HepG2 (cell line): ENCODE measurements around the gene CACNG5. TPM values are rescaled to one million over a fixed set of nuclear protein-coding genes. Genes with fewer than 3 reads are reported as not detected.

ENCODE experiments used
- ATAC-seq: fragments of 200-7000 bp; cut with Tn5 transposase; 3 replicates; pipeline ENCODE4 v1.9.1; 2020; ENCODE audit warnings: mild to moderate bottlenecking, moderate library complexity
- BruUV-seq: library from RNA; stranded (reverse); fragments of 400-500 nt; replicated peaks from 2 replicates; lab custom pipeline; 2021; lab: Mats Ljungman, UMichigan
- CTCF ChIA-PET: fragments of 300-600 bp; formaldehyde crosslinking; extraction: SDS; loops from one replicate; lab custom pipeline; 2021; ENCODE audit warnings: low total read pairs, inconsistent platforms, low intra/inter-chr PET ratio; lab: Yijun Ruan, JAX
- POLR2A ChIA-PET: fragments of 350-600 bp; sonication (Branson Sonifier 250); formaldehyde crosslinking; loops from one replicate; lab custom pipeline; 2020; ENCODE audit warnings: antibody characterized with exemption, inconsistent platforms; lab: Yijun Ruan, JAX
- DNase-seq: peaks from one replicate; pipeline ENCODE4 v3.0.0-alpha.2; 2015; ENCODE audit warnings: low spot score
- FAIRE-seq: peaks from 3 replicates; lab custom pipeline; 2011; peaks lifted over from hg19 to GRCh38; lab: Jason Lieb, UNC
- H2AFZ ChIP-seq: one replicate; pipeline ENCODE4 v1.6.1; 2011; ENCODE audit warnings: low read length, inconsistent platforms
- H3K27ac ChIP-seq: fragments of 300-600 bp; 3 replicates; pipeline ENCODE4 v1.8.0; 2011; ENCODE audit warnings: mixed run types, mild to moderate bottlenecking, mixed read lengths, low read length, inconsistent platforms; ENCODE audit not compliant: insufficient read depth; ENCODE audit errors: extremely low read length
- H3K27me3 ChIP-seq, 2 experiments: fragments of 200-600 bp in 1 of 2; 2 replicates in 1 of 2; 3 replicates in 1 of 2; pipeline versions ENCODE4 v1.6.0 to v1.8.0; 2011; ENCODE audit warnings: low read length in 2 of 2, mild to moderate bottlenecking in 2 of 2, moderate library complexity in 2 of 2, inconsistent platforms in 1 of 2; ENCODE audit not compliant: insufficient read depth in 2 of 2, control insufficient read depth in 1 of 2
- H3K36me3 ChIP-seq, 2 experiments: fragments of 200-600 bp in 1 of 2; replicated peaks in 1 of 2; 2 replicates in 1 of 2; 3 replicates in 1 of 2; pipeline versions ENCODE4 v1.5.1 to v1.8.0; 2011; ENCODE audit warnings: low read length in 2 of 2, inconsistent platforms in 1 of 2; ENCODE audit not compliant: insufficient read depth in 2 of 2, control insufficient read depth in 1 of 2
- H3K4me1 ChIP-seq: 2 replicates; pipeline ENCODE4 v1.5.1; 2012; ENCODE audit warnings: low read length, inconsistent platforms; ENCODE audit not compliant: insufficient read depth
- H3K4me2 ChIP-seq: 2 replicates; pipeline ENCODE4 v1.6.0; 2011; ENCODE audit warnings: low read depth, low read length, inconsistent platforms
- H3K4me3 ChIP-seq, 3 experiments: fragments of 200-600 bp in 1 of 3; sonication (generic), shearing (Covaris generic) in 1 of 3; replicated peaks in 1 of 3; 2 replicates each; pipeline ENCODE4 v1.5.1; 2011 to 2016; ENCODE audit warnings: low read length in 3 of 3, inconsistent platforms in 2 of 3, low read depth in 2 of 3, mild to moderate bottlenecking in 2 of 3, control low read depth in 1 of 3, mixed read lengths in 1 of 3; ENCODE audit not compliant: insufficient read depth in 1 of 3
- H3K79me2 ChIP-seq: one replicate; pipeline ENCODE4 v1.6.1; 2011; ENCODE audit warnings: low read length, inconsistent platforms; ENCODE audit not compliant: insufficient read depth
- H3K9ac ChIP-seq: 2 replicates; pipeline ENCODE4 v1.6.0; 2011; ENCODE audit warnings: mild to moderate bottlenecking, low read depth, low read length, inconsistent platforms; ENCODE audit not compliant: insufficient read depth
- H3K9me3 ChIP-seq: 2 replicates; pipeline ENCODE4 v1.5.1; 2012; ENCODE audit warnings: mild to moderate bottlenecking, low read length
- H4K20me1 ChIP-seq: 2 replicates; pipeline ENCODE4 v1.6.0; 2011; ENCODE audit warnings: inconsistent platforms, mild to moderate bottlenecking, low read length, moderate library complexity; ENCODE audit not compliant: insufficient read depth
- CEBPB ChIP-seq: IDR thresholded peaks from 2 replicates; pipeline ENCODE4 v1.6.1; 2011; ENCODE audit warnings: low read depth, low read length, improper control_type of control experiment, borderline replicate concordance
- CEBPG ChIP-seq: IDR thresholded peaks from 2 replicates; pipeline ENCODE4 v1.6.1; 2016
- ELF4 ChIP-seq: sonication (generic); formaldehyde crosslinking; IDR thresholded peaks from 2 replicates; pipeline ENCODE4 v1.5.0; 2020; ENCODE audit warnings: missing genetic modification reagents, mild to moderate bottlenecking, moderate library complexity, borderline replicate concordance
- IRX3 ChIP-seq: sonication (generic); formaldehyde crosslinking; IDR thresholded peaks from 2 replicates; pipeline ENCODE4 v1.8.1; 2023; ENCODE audit warnings: mild to moderate bottlenecking, low read depth, missing genetic modification reagents, borderline replicate concordance
- MIER3 ChIP-seq: IDR thresholded peaks from 2 replicates; pipeline ENCODE4 v1.6.1; 2016; ENCODE audit warnings: missing compliant biosample characterization, borderline replicate concordance
- NFYB ChIP-seq: sonication (generic); formaldehyde crosslinking; IDR thresholded peaks from 2 replicates; pipeline ENCODE4 v1.4.0; 2020; ENCODE audit warnings: missing genetic modification reagents
- NFYC ChIP-seq: IDR thresholded peaks from 2 replicates; pipeline ENCODE4 v1.6.1; 2016; ENCODE audit warnings: missing genetic modification reagents, missing compliant biosample characterization
- RAD51 ChIP-seq: fragments of 450-650 bp; IDR thresholded peaks from 2 replicates; pipeline ENCODE4 v1.6.1; 2016; ENCODE audit warnings: borderline replicate concordance
- THAP11 ChIP-seq: IDR thresholded peaks from 2 replicates; pipeline ENCODE4 v1.6.1; 2016; ENCODE audit warnings: missing biosample characterization, missing genetic modification reagents
- USF2 ChIP-seq, 2 experiments: sonication (generic) in 1 of 2; formaldehyde crosslinking in 1 of 2; IDR thresholded peaks; 2 replicates each; pipeline versions ENCODE4 v1.5.1 to v1.6.1; 2011 to 2020; ENCODE audit warnings: borderline replicate concordance in 1 of 2, low read depth in 1 of 2, low read length in 1 of 2, mild to moderate bottlenecking in 1 of 2, missing genetic modification reagents in 1 of 2, moderate library complexity in 1 of 2
- ZBTB3 ChIP-seq: sonication (generic); formaldehyde crosslinking; IDR thresholded peaks from 2 replicates; pipeline ENCODE4 v1.4.0; 2020; ENCODE audit warnings: low read depth, mild to moderate bottlenecking, moderate library complexity, missing genetic modification reagents, borderline replicate concordance
- ZFP36 ChIP-seq: fragments of 150-350 bp; IDR thresholded peaks from 2 replicates; pipeline ENCODE4 v1.6.1; 2018; ENCODE audit warnings: borderline replicate concordance, low read length, low read depth; ENCODE audit not compliant: partially characterized antibody
- ZNF143 ChIP-seq: sonication (generic); formaldehyde crosslinking; IDR thresholded peaks from 2 replicates; pipeline ENCODE4 v1.4.0; 2020; ENCODE audit warnings: missing genetic modification reagents
- ZNF224 ChIP-seq: sonication (generic); formaldehyde crosslinking; IDR thresholded peaks from 2 replicates; pipeline ENCODE4 v1.5.0; 2020; ENCODE audit warnings: mild to moderate bottlenecking, missing genetic modification reagents
- WGBS: methylation state at CpG from one replicate; pipeline ENCODE4 v1.1.6; 2017; ENCODE audit warnings: low lambda C conversion rate; 5-methylcytosine and 5-hydroxymethylcytosine counted together
- in situ Hi-C: cut with HindIII; loops from 2 replicates; pipeline ENCODE4 v1.10.0; 2017; ENCODE audit warnings: low pct_unique_long_range_greater_than_20kb; ENCODE audit not compliant: extremely low pct_ligation_motif_present
- intact Hi-C: fragments of 100-400 bp; cut with micrococcal nuclease; formaldehyde crosslinking; loops from one replicate; pipeline ENCODE4 v1.10.0; 2022; ENCODE audit not compliant: unreplicated experiment
- polyA plus RNA-seq, 8 experiments: library from polyadenylated mRNA; depleted of rRNA in 3 of 8; stranded (reverse) in 7 of 8; unstranded in 1 of 8; fragments of >200 nt; fragmentation: Illumina TruSeq in 4 of 8; extraction: Trizol in 4 of 8; gene quantifications; 2 replicates each; pipeline versions ENCODE4 v1.2.1 to v1.2.3, GENCODE V29; 2011 to 2016; ENCODE audit warnings: low read depth in 4 of 8, missing spikeins in 1 of 8, mixed read lengths in 1 of 8; ENCODE audit not compliant: insufficient read depth in 1 of 8
- total RNA-seq, 5 experiments: library from RNA; depleted of rRNA; stranded (reverse); fragments of >200 nt; fragmentation: Illumina TruSeq; extraction: Trizol; gene quantifications; 2 replicates each; pipeline ENCODE4 v1.2.3, GENCODE V29; 2016; ENCODE audit warnings: low read depth in 1 of 5

CACNG5 gene
- total and polyA plus RNA-seq, 2 of the 13 experiments (the other 11 are each of a cell fraction or from before 2014, with no cell fraction given), result not detected

- TF ChIP-seq IRX3 (CRISPR knock-in tag) (no peak), THAP11 (CRISPR knock-in tag) (no peak), ZFP36 (no peak)
Observed at GRCh38 chr17:66929591-66929990, 94.7 kb downstream of the CACNG5 start (continued).

- 11% methylated on average over 3 of the region's 3 CpGs for WGBS
- ATAC-seq (peak; percentile 70), FAIRE-seq (no peak)
- POLR2A ChIA-PET, result no interaction called here
- no peaks in the 10 kb centered on the region for H4K20me1 ChIP-seq
- no TSS peak for BruUV-seq
- intact Hi-C loops, result no loop called here
- TF ChIP-seq ZNF224 (no peak), NFYC (peak; percentile 82), THAP11 (CRISPR knock-in tag) (peak; percentile 93), ZBTB3 (no peak), ELF4 (CRISPR knock-in tag) (no peak), RAD51 (peak; percentile 13; the same call in 1 of the 2 replicates), CEBPB (0 out of 2 replicates have a peak, but pooled peaks have one; percentile 2), MIER3 (CRISPR knock-in tag) (no peak), CEBPG (CRISPR knock-in tag) (peak; percentile 70), USF2 (IDR thresholded peaks at IDR 0.05; ENCODE audit: low read depth, low read length) (peak; percentile 20; the same call in 1 of the 2 replicates), USF2 (CRISPR knock-in tag; IDR thresholded peaks at IDR 0.05; ENCODE audit: borderline replicate concordance) (peak; percentile 71; the same call in 1 of the 2 replicates), ZNF143 (CRISPR knock-in tag) (peak; percentile 86), NFYB (peak; percentile 83)
- TF ChIP-seq, all 625 proteins: peak for 8
- Histone ChIP-seq H3K4me2 (no peak overlapping the region), H3K27ac (no peak overlapping the region), H3K27me3 (peaks cover 2 to 8% of the 10 kb centered on the region in 2 experiments; a peak in 4 of 5 replicates), H3K36me3 (no peaks in the 10 kb centered on the region), H2AFZ (no peak overlapping the region), H3K79me2 (no peaks in the 10 kb centered on the region), H3K9me3 (no peaks in the 10 kb centered on the region), H3K4me1 (no peaks in the 10 kb centered on the region), H3K9ac (no peak overlapping the region), H3K4me3 (no peak overlapping the region)
- CTCF ChIA-PET, result no interaction called here
- in situ Hi-C loops, result no loop called here
- peak; percentile 40 for DNase-seq
Observed at GRCh38 chr17:66930933-66931332, 96.0 kb downstream of the CACNG5 start.
